ENCODE data around the gene CADM3.

The CADM3 gene

GRCh38 chr1:159207080-159207479 lies 35.7 kb downstream of the CADM3 start:
- Histone ChIP-seq H3K36me3 (no peaks in the 10 kb centered on the region), H3K9me3 (no peaks in the 10 kb centered on the region), H3K27me3 (peaks cover 23% of the 10 kb centered on the region), H3K4me1 (ENCODE audit: control insufficient read depth in 1 of 2, insufficient read depth in 1 of 2, low read depth in 1 of 2, low read length in 1 of 2) (no peaks in the 10 kb centered on the region), H3K27ac (no peak overlapping the region), H3K4me3 (ENCODE audit: low read depth in 1 of 2, low read length in 1 of 2) (no peak overlapping the region)
- no peak for TF ChIP-seq CTCF (IDR thresholded peaks at IDR 0.05)

- Histone ChIP-seq H3K27me3 (peaks cover 23% of the 10 kb centered on the region), H3K27ac (no peak overlapping the region)
These were observed 36.4 kb downstream of the CADM3 start for GRCh38 chr1:159207774-159208173.

GRCh38 chr1:159208175-159208825 lies 36.9 kb downstream of the CADM3 start:
- Histone ChIP-seq H3K27me3 (peaks cover 23% of the 10 kb centered on the region), H3K9me3 (no peaks in the 10 kb centered on the region), H3K4me3 (ENCODE audit: low read depth in 1 of 2, low read length in 1 of 2) (no peak overlapping the region), H3K4me1 (ENCODE audit: control insufficient read depth in 1 of 2, insufficient read depth in 1 of 2, low read depth in 1 of 2, low read length in 1 of 2) (no peaks in the 10 kb centered on the region), H3K27ac (no peak overlapping the region), H3K36me3 (no peaks in the 10 kb centered on the region)
- no peak for TF ChIP-seq CTCF (IDR thresholded peaks at IDR 0.05)

More at GRCh38 chr1:159207774-159208173, 36.4 kb downstream of the CADM3 start:
- Histone ChIP-seq H3K36me3 (no peaks in the 10 kb centered on the region), H3K9me3 (no peaks in the 10 kb centered on the region), H3K4me3 (ENCODE audit: low read depth in 1 of 2, low read length in 1 of 2) (no peak overlapping the region), H3K4me1 (ENCODE audit: control insufficient read depth in 1 of 2, insufficient read depth in 1 of 2, low read depth in 1 of 2, low read length in 1 of 2) (no peaks in the 10 kb centered on the region)
- no peak for TF ChIP-seq CTCF (IDR thresholded peaks at IDR 0.05)

- H3K27ac ChIP-seq: no peak overlapping the region
- no peaks in the 10 kb centered on the region for H3K36me3 ChIP-seq
- peaks cover 23% of the 10 kb centered on the region for H3K27me3 ChIP-seq
- no peaks in the 10 kb centered on the region for H3K4me1 ChIP-seq (ENCODE audit: control insufficient read depth in 1 of 2, insufficient read depth in 1 of 2, low read depth in 1 of 2, low read length in 1 of 2)
- H3K4me3 ChIP-seq (ENCODE audit: low read depth in 1 of 2, low read length in 1 of 2): no peak overlapping the region
- no peak for TF ChIP-seq CTCF (IDR thresholded peaks at IDR 0.05)
- no peaks in the 10 kb centered on the region for H3K9me3 ChIP-seq
These were observed 37.6 kb downstream of the CADM3 start for GRCh38 chr1:159209061-159209460.

DNA sequence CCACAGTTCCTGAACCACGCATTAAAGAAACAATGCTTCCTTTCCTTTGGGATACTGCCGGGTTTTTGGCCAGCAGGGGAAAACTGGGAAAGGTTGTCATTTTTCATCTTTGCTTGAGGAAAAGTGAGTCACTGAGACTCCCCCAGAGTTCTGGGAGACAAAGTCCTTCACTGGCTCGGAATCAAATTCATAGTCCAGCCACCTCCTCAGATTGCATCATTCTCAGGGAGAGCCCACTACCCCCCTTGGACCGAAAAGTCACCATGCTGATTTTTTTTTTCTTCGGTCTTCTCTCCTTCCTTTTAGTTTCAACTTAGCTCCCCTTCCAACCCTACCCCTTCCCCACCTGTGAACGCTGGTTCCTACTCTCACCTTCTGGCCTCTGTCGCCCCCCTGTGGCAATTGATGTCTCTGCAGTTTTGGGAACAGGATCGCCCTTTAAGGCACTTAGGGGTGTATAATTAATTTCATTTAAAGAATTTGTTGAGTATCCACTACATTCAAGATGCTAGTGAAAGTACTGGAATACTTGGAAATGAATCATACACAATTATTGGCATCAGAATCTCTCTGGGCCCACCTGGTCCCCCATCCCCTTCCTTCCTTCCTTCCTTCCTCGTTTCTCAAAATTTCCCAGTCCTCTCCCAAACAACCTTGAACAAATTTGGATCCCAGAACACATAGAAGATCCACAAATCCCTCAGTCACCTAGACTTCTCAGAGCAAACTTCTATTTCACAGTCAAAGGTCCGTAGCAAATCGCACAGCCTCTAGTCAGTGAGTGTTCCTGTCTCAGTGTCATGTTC lies 40.1 kb downstream of the CADM3 start:
- Histone ChIP-seq H3K4me1 (ENCODE audit: control insufficient read depth in 1 of 2, insufficient read depth in 1 of 2, low read depth in 1 of 2, low read length in 1 of 2) (no peaks in the 10 kb centered on the region), H3K4me3 (ENCODE audit: low read depth in 1 of 2, low read length in 1 of 2) (no peak overlapping the region), H3K27ac (no peak overlapping the region), H3K36me3 (no peaks in the 10 kb centered on the region), H3K9me3 (no peaks in the 10 kb centered on the region), H3K27me3 (peaks cover 33% of the 10 kb centered on the region)
- peak; percentile 74 for TF ChIP-seq CTCF (IDR thresholded peaks at IDR 0.05)
